AG09309 (cell line): ENCODE results near the gene CTIF.

ENCODE experiments used
- DNase-seq: peaks from one replicate; pipeline ENCODE4 v3.0.0-alpha.2; 2010; ENCODE audit warnings: low read depth
- H3K4me3 ChIP-seq: 2 replicates; pipeline ENCODE4 v1.5.1; 2011; ENCODE audit warnings: mild to moderate bottlenecking, low read depth, low read length, moderate library complexity; ENCODE audit not compliant: control insufficient read depth
- CTCF ChIP-seq: IDR thresholded peaks from 2 replicates; pipeline ENCODE4 v1.5.1; 2011; ENCODE audit warnings: mild to moderate bottlenecking, low read depth, low read length, inconsistent platforms; ENCODE audit not compliant: insufficient read depth, control insufficient read depth; ENCODE audit errors: missing control alignments

CTIF gene

GRCh38 chr18:48572402-48573126 lies 33.7 kb downstream of the CTIF start:
- DNase-seq = no peak
- TF ChIP-seq CTCF = no peak
- no peak overlapping the region for H3K4me3 ChIP-seq

- TF ChIP-seq CTCF = no peak
- DNase-seq = no peak
- no peak overlapping the region for H3K4me3 ChIP-seq
Measured at GRCh38 chr18:48573632-48574283, 34.9 kb downstream of the CTIF start.

GRCh38 chr18:48574667-48575300 lies 36.0 kb downstream of the CTIF start:
- no peak for TF ChIP-seq CTCF
- H3K4me3 ChIP-seq = no peak overlapping the region
- DNase-seq = no peak

GRCh38 chr18:48575301-48575657 lies 36.4 kb downstream of the CTIF start:
- TF ChIP-seq CTCF = no peak
- no peak overlapping the region for H3K4me3 ChIP-seq

GRCh38 chr18:48575658-48576456 lies 37.0 kb downstream of the CTIF start:
- H3K4me3 ChIP-seq = no peak overlapping the region
- no peak for TF ChIP-seq CTCF
- no peak for DNase-seq

More at GRCh38 chr18:48575301-48575657, 36.4 kb downstream of the CTIF start:
- DNase-seq = no peak

GRCh38 chr18:48576457-48576771 lies 37.6 kb downstream of the CTIF start:
- H3K4me3 ChIP-seq = no peak overlapping the region
- no peak for TF ChIP-seq CTCF
- DNase-seq = no peak
